Fibroblast of mammary gland (primary cell): ENCODE results near the gene WNT5B.
A peak's percentile ranks its signal among the peaks of the same experiment; 100 is the strongest.

Experiments
- DNase-seq: peaks from one replicate; pipeline ENCODE4 v3.0.0-alpha.2; 2010; ENCODE audit warnings: low read depth
- H3K4me3 ChIP-seq: 2 replicates; pipeline ENCODE4 v1.5.1; 2011; ENCODE audit warnings: low read depth, mild to moderate bottlenecking, low read length, moderate library complexity; ENCODE audit not compliant: control insufficient read depth
- CTCF ChIP-seq: conservative IDR thresholded peaks from 2 replicates; pipeline ENCODE4 v1.5.1; 2011; ENCODE audit warnings: low read depth, low read length, inconsistent platforms; ENCODE audit not compliant: control insufficient read depth, insufficient read depth

Gene WNT5B

GRCh38 chr12:1616233-1617066, 12.6 kb upstream of the WNT5B start:
- TF ChIP-seq CTCF, result no peak
- no peak overlapping the region for H3K4me3 ChIP-seq
- no peak for DNase-seq

GRCh38 chr12:1618489-1618888, 10.5 kb upstream of the WNT5B start:
- DNase-seq, result no peak
- TF ChIP-seq CTCF, result no peak
- H3K4me3 ChIP-seq, result no peak overlapping the region

GRCh38 chr12:1619159-1619558, 9.9 kb upstream of the WNT5B start:
- no peak for TF ChIP-seq CTCF
- H3K4me3 ChIP-seq, result no peak overlapping the region
- DNase-seq, result no peak

- no peak for TF ChIP-seq CTCF
- peak; percentile 21 for DNase-seq
- H3K4me3 ChIP-seq, result no peak overlapping the region
Observed at GRCh38 chr12:1619587-1619986, 9.4 kb upstream of the WNT5B start.

GRCh38 chr12:1620092-1620491, 8.9 kb upstream of the WNT5B start:
- H3K4me3 ChIP-seq, result no peak overlapping the region
- TF ChIP-seq CTCF, result no peak

GRCh38 chr12:1622406-1622805, 6.6 kb upstream of the WNT5B start:
- DNase-seq, result no peak
- TF ChIP-seq CTCF, result no peak
- H3K4me3 ChIP-seq, result no peak overlapping the region

More at GRCh38 chr12:1620092-1620491, 8.9 kb upstream of the WNT5B start:
- DNase-seq, result no peak
